GM21447 (cell line): Measurements from ENCODE around the gene BAD.

Experiments
- ATAC-seq: cut with Tn5 transposase; IDR thresholded peaks from one replicate; pipeline ENCODE4 v1.9.1; 2021; ENCODE audit not compliant: unreplicated experiment

Gene BAD

DNA sequence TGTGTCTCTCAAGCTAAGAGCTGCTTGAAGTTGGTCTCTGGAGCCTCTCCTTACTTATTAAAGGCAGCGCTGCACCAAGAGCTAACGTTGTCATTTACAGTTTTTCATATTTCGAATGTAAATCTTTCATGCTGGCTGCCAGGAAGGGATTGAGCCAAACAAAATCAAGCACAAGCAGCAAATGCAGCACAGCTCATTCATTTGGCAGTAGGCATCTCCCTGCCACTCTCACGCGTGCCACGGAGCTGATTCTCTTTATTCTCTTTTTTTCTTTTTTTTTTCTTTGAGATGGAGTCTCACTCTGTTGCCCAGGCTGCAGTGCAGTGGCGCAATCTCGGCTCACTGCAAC, 51.5 kb downstream of the BAD start:
- no peak for ATAC-seq

DNA sequence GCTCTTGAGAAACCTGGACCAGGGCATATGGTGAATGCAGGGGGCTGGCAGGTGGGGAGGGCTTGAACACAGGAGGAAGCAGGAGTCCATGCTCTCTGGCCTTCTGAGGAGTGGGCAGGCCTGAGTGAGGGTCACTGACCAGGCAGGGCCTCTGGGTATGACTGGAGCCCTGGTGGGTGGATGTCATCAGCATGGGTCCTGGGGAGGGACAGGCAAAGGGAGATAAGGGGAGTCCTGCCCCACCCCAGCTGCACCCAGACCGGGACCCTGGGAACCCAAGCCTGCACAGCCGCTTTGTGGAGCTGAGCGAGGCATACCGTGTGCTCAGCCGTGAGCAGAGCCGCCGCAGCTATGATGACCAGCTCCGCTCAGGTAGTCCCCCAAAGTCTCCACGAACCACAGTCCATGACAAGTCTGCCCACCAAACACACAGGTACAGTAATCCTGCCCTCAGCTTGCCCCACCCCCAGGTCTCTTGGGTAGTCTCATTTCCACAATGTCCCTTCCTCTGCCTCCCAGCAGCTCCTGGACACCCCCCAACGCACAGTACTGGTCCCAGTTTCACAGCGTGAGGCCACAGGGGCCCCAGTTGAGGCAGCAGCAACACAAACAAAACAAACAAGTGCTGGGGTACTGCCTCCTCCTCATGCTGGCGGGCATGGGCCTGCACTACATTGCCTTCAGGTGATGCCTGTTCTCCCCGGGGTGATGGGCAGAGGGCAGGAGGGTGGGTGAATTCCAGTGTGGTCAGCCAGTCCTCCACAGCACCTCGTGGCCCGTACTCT, 52.1 kb downstream of the BAD start:
- ATAC-seq, result no peak

DNA sequence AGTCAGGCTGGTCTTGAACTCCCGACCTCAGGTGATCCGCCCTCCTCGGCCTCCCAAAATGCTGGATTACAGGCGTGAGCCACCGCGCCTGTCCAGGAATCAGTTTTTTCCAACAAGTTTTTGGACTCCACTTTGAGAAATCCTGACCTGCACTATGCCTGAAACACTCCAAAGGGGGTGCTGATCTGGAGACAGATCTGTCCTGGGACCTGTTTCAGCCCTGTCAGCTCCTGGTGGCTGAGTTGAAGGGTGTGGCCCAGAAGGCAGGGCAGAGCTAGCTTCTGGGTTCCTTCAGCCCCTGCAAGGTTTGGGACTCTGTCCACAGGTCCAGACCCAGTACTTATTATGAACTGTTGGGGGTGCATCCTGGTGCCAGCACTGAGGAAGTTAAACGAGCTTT, 52.9 kb downstream of the BAD start:
- no peak for ATAC-seq

DNA sequence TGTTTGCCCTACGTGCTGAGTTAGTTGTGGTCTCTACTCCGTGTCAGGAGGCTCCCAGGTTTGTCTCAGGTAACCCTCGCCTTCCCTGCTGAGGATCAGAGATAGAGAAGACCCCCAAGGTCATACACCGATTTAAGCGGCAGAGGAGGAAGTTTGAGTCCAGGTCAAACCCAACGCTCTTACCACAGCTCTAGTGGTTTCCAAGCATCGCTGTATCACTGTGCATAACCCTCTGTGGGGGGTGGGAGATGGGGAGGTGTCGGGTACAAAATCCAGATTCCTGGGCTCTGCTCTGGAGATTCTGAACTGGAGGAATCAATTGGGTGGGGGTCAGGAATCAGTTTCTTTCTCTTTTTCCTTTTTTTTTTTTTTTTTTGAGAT, 53.5 kb downstream of the BAD start:
- no peak for ATAC-seq

DNA sequence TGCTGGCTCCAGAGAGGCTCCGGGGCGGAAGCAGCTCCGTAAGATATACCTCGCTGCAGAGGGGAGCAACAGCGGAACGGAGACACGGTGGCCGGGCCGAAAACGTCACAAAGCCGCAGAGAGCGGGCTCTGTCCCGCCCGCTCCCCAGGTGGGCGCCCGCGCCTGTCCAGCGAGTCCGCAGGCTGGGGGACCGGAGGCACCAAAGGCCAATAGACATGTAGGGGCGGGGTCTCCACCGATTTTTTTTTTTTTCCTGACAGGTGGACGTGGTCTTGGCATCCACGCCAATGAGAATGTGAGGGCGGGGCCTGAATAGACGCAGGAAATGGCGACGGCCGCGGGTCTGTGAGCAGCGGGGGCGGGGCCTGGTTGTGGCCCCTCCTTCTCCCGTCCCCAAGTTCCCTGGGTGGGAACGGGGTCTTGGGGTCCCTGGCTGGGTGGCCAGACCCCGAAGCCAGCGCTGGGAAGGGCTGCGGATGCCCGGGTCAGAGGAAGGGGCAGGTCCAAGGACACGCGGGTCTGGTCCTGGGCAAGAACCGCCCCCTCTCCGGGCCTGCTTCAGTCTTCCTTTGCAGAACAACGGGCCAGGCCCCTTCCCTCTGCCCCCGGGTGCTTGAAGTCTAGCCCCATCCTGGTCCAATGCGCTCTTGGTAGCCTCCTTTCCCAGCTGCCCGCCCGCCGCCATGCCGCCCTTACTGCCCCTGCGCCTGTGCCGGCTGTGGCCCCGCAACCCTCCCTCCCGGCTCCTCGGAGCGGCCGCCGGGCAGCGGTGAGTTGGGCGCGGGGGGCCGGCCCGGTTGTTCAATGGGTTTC, 54.1 kb downstream of the BAD start, which contains the start of gene DNAJC4:
Gene DNAJC4 (plus strand): TSS at position 378 of the 814 bp plus-strand sequence. CDS start 307 bp downstream, at position 685.
- peak; percentile 46 for ATAC-seq

DNA sequence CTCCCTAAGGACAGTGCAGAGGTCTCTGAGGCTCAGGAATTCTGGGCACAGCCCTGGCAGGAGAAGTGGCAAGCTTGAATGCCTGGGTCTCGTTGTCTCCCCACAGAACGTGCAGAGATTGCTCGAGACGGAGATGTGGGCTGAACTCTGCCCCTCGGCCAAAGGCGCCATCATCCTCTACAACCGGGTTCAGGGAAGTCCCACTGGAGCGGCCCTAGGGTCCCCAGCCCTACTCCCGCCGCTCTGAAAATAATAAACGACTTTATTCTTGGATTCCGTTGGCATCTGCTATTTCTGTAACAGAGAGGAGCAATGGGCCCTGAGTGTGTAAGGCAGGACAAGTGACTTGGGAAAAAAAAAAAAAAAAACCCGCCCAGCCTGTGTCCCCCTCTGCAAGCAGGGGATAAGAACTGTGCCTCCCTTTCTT, 54.7 kb downstream of the BAD start:
- ATAC-seq, result no peak

DNA sequence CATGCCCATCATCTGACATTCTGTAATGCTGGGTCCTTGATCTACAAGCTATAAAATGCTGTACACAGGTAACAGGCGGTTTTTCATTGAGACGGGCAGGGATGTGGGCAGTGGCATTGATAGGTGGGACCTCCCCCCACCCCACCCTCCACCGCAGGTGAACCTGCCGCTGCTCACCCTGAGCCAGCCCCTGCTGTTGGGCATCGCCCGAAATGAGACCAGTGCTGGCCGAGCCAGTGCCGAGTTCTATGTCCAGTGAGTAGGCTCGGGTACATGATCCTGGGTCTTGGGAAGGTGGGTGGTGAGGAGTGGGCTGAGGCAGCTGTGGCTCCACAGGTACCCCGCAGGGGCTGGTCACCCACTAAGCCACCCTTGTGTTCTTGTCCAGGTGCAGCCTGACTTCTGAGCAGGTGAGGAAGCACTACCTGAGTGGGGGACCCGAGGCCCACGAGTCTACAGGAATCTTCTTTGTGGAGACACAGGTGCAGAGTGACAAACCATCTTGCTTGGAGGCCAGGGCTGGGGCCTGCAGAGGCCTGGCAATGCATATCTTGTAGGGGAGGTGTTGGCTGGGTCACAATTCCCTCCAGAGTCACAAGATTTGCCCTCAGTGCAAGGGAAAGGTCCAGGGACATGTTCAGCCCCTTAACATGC, 55.2 kb downstream of the BAD start:
- ATAC-seq, result no peak

DNA sequence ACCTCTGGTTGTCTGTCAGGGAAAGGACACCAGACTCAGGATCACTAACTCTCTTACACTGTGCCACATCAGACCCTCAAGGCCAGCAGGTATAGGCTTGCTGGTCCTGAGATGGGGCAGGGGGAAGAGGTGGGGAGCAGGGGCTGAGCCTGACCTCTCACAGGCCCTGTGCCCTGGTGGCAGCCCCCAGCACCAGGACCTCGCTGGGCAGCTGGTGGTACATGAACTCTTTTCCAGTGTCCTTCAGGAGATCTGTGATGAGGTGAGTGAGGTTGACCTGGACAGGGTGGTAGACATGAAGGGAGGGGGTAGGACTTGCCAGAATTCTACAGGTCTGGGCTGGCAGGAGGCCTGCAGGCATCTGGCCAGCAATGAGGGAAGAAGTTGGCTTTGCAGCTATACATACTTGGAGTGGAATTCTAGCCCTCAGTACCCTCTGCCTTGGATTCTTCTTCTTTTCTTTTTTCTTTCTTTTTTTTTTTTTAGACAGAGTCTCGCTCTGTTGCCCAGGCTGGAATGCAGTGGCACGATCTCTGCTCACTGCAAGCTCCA, 57.0 kb downstream of the BAD start:
- ATAC-seq, result no peak

DNA sequence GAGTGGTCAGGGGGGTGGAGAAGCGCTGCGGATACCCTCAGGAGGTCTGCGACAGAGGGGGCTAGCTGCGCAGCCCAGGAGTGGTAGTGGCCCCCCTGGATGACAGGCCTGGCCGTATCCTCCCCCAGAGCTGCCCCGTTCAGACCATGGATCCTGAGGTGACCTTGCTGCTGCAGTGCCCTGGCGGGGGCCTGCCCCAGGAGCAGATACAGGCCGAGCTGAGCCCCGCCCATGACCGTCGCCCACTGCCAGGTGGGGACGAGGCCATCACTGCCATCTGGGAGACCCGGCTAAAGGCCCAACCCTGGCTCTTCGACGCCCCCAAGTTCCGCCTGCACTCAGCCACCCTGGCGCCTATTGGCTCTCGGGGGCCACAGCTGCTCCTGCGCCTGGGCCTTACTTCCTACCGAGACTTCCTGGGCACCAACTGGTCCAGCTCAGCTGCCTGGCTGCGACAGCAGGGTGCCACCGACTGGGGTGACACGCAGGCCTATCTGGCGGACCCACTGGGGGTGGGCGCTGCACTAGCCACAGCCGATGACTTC, 57.9 kb downstream of the BAD start:
- peak; percentile 39 for ATAC-seq

DNA sequence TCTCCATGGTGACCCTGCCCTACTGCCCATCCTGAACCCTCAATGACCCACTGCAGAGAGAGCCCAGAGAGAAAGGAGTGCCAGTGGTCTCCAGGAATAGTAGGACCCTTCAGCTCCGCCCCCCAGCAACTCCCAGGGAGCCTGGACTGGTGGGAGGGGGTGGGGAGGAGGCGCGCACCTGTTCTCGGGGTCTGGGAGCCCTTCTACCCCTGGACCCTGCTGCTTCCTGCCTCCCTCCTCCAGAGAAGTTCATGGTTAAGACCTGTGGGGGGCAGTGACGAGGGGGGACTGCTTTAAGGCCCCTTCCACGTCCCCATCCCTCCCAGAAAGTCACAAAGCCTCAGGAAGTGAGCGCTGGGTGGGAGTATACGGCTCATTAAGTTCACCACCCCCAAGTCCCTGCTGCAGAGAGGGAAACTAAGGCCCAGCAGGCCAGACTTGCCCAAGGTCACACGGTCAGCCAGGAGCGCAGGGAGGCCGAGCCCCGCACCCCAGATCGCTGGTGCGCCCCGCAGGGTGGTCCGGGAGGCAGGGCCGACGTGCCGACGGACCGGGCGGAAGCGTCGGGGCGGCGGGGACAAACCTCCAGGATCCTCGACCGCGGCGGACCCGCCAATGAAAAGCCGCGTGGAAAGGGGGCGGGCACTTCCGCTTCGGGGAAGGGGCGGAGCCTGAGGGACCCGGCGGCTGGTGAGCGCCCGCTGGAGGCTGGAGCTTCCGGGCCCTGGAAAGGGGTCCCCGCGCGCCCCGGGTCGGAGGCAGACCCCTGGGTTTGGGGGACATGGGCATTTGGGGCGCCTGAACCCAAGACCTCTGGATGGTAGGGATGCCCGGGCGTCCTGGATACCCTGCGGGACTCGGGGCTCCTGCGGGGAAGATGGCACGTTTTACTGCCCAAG, 58.6 kb downstream of the BAD start, which contains the start of the genes NUDT22 and TRPT1:
Gene NUDT22 (plus strand): TSS at position 667 of the 899 bp plus-strand sequence. CDS start 379 bp downstream, outside the sequence.
Gene TRPT1 (minus strand): TSS at position 579 of the 899 bp plus-strand sequence. CDS start 326 bp downstream, at position 253.
- ATAC-seq, result peak; percentile 29

DNA sequence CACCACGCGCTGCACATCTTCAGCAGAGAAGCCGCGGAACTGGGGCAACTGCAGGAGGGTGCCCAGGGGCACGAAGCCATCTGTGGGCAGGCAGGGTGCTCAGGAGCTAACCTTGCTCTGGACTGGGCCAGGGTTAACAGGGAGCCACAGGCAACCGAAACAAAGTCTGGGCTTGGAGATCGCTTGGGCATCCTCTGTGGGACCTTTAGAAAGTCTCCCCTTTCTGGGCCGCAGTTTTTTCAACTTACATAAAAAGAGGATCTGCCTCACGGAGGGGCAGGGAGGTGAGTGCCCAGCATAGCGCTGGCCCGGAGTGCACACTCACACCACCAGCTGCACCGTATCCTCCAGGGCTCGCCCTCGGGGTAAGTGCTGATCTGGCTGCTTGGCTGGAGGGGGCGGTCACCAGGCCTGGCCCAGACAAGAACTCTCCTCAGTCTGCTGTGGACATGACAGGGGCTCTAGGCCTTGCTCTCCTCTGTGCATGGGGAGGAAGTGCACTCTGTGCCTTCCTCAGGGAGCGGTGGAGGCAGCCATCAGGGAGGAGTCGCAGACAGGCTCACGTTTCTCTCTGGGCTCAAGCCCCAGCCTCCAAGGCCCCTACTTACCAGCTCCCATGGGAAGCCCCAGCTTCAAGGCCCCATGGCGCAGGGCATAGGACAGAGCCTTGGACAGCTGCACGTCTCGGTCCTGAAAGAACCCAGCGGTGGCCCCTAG, 59.4 kb downstream of the BAD start:
- no peak for ATAC-seq

DNA sequence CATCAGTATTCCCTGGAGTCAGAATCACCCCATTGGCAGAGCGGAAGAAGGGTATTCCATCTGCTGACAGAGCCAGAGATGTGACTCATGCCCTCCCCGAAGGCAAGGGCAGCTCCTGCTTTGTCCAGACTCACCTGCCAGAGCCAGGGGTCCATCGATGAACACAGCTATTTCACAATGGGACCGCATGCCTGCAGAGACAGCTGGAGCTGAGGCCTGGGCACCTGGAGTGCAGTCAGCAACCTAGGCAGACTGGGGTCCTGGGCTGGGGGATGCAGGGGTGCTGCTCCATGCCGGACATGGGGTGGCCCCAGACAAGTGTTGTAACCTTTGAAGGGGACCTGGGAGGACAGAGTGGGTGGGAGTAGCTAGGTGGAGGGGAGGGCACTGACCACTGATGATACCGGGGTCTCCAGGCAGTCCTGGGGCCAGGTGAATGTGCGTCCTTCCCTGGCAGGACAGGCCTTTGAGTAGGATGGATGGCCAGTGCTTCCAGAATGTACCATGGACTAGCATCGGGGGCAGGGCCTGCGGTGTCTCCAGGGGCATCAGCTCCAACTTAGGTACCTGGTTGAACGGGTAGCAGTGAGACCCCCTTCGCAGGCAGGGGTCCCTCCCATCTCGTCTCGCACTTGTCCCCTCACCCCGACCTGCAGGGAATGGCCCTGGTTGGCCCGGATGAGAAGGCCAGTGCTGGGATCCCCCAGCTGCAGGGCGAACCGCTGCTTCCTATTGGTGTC, 60.1 kb downstream of the BAD start:
- ATAC-seq, result no peak

DNA sequence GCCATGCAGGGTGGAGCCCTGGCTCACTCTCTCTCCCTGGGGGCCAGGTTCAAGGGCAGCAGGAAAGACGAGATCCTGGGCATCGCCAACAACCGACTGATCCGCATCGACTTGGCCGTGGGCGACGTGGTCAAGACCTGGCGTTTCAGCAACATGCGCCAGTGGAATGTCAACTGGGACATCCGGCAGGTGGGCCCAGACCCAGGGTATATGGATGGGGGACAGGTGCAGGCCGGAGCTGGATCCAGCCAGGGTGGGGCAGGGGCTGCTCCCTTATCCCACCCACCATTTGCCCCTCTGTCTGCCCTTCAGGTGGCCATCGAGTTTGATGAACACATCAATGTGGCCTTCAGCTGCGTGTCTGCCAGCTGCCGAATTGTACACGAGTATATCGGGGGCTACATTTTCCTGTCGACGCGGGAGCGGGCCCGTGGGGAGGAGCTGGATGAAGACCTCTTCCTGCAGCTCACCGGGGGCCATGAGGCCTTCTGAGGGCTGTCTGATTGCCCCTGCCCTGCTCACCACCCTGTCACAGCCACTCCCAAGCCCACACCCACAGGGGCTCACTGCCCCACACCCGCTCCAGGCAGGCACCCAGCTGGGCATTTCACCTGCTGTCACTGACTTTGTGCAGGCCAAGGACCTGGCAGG, 61.3 kb downstream of the BAD start:
- no peak for ATAC-seq

DNA sequence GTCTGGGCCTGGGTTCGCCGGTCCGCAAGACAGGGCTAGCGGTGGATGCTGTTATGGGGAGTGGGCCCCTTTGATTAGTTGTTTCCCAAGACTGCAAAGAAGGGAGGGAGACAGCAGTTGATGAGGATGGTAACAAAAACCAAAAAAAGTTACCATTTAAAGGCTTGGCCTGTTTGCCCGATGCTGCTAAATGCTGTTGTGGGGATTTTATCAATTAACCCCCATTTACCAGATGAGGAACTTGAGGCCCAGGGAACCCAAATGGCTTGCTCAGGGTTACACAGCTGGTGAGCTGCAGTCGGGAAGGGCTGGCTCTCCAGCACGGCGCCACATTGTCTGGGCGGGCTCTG, 61.8 kb downstream of the BAD start:
- no peak for ATAC-seq

DNA sequence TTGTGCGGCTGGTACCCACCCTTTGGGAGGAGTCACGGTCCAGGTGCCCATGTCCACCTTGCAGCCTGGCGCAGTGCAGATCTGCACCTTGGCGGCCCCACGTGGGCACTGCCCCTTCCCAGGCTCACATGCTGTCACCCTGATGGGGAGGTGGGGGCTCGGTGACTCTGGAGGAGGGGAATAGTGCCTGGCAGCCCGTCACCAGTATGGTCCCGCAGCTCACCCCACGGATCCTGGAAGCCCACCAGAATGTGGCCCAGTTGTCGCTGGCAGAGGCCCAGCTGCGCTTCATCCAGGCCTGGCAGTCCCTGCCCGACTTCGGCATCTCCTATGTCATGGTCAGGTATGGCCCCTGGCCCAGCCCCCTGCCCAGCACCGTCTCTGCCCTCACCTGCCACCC, 63.7 kb downstream of the BAD start:
- no peak for ATAC-seq

DNA sequence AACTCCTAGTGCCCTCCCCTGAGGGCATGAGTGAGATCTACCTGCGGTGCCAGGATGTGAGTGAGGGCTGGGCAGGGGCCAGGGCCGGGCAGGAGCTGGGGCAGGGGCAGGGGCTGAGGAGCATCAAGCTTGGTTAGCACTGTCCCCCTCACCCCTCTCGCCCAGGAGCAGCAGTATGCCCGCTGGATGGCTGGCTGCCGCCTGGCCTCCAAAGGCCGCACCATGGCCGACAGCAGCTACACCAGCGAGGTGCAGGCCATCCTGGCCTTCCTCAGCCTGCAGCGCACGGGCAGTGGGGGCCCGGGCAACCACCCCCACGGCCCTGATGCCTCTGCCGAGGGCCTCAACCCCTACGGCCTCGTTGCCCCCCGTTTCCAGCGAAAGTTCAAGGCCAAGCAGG, 64.2 kb downstream of the BAD start:
- no peak for ATAC-seq
